ENCODE measurements around the gene STARD10. TPM values are rescaled to one million over a fixed set of nuclear protein-coding genes. Genes with fewer than 3 reads are reported as not detected.
A peak's percentile ranks its signal among the peaks of the same experiment; 100 is the strongest.

Gene STARD10
- total and polyA plus RNA-seq, 2 donors (not counting 3 experiments of a cell fraction or from before 2014, with no cell fraction given): 16.1 to 22.5 TPM

GRCh38 chr11:72838691-72839305, 45.0 kb upstream of the STARD10 start:
- intact Hi-C loops (cut with micrococcal nuclease): no loop called here
- peaks cover 11% of the 10 kb centered on the region for H3K4me1 ChIP-seq (ENCODE audit: control insufficient read depth, extremely low read depth, insufficient read depth, low read length)
- CTCF ChIA-PET: interaction anchor here (1.0 to 2.2 kb wide), 4 partner anchors 11 to 398 kb away, joined by 3 to 7 read pairs (median 5); no protein-coding TSS in a partner anchor

GRCh38 chr11:72836111-72836510, 42.3 kb upstream of the STARD10 start:
- intact Hi-C loops (cut with micrococcal nuclease): no loop called here
- DNase-seq (ENCODE audit: low read depth, low spot score) (peak; percentile 37), FAIRE-seq (no peak)
- Histone ChIP-seq H3K4me1 (ENCODE audit: control insufficient read depth, extremely low read depth, insufficient read depth, low read length) (peaks cover 11% of the 10 kb centered on the region), H3K27ac (ENCODE audit: insufficient read depth, low read depth, low read length) (peak overlapping the region; percentile 5), H3K9ac (replicated peaks; ENCODE audit: extremely low read depth, insufficient read depth, low read length) (no peak overlapping the region), H3K4me3 (replicated peaks in 1 of 3; ENCODE audit: insufficient read depth in 1 of 3, low read depth in 1 of 3, low read length in 3 of 3) (no peak overlapping the region), H4K20me1 (replicated peaks; ENCODE audit: control insufficient read depth, extremely low read depth, insufficient read depth, low read length) (no peaks in the 10 kb centered on the region), H3K79me2 (ENCODE audit: control insufficient read depth, insufficient read depth, low read length) (no peaks in the 10 kb centered on the region), H3K27me3 (ENCODE audit: control insufficient read depth in 2 of 2, insufficient read depth in 2 of 2, low read length in 2 of 2) (no peaks in the 10 kb centered on the region), H3K36me3 (ENCODE audit: control insufficient read depth in 2 of 2, extremely low read depth in 1 of 2, insufficient read depth in 2 of 2, low read length in 2 of 2) (peaks cover 6 to 13% of the 10 kb centered on the region in 2 experiments), H3K9me1 (replicated peaks; ENCODE audit: control insufficient read depth, extremely low read depth, insufficient read depth, low read length) (no peaks in the 10 kb centered on the region), H3K9me3 (replicated peaks; ENCODE audit: control insufficient read depth, insufficient read depth, low read length) (no peaks in the 10 kb centered on the region), H3K4me2 (ENCODE audit: insufficient read depth, low read length) (peak overlapping the region; percentile 26), H2AFZ (ENCODE audit: low read depth, low read length) (no peak overlapping the region)
- dilution Hi-C loops (cut with MboI; ENCODE audit: extremely low pct_ligation_motif_present, low sequenced_read_pairs): no loop called here
- ChIA-PET POLR2A (no interaction called here), CTCF (interaction anchor here (0.7 to 2.2 kb wide), 8 partner anchors 11 to 455 kb away, joined by 3 to 15 read pairs (median 4); partner anchors contain the start of genes FCHSD2 and STARD10)
- BruUV-seq (replicated peaks): no TSS peak
- no peak for TF ChIP-seq JUN (IDR thresholded peaks at IDR 0.05; ENCODE audit: borderline replicate concordance, insufficient read depth, insufficient read length, low read depth)
- TF ChIP-seq EZH2 (IDR thresholded peaks at IDR 0.05; ENCODE audit: borderline replicate concordance, low read depth, low read length, severe bottlenecking): no peak
- TF ChIP-seq CTCF (IDR thresholded peaks at IDR 0.05; ENCODE audit: extremely low read depth in 1 of 2, insufficient read depth in 1 of 2, low read depth in 1 of 2, low read length in 2 of 2): no peak
- no peak for TF ChIP-seq GATA2 (IDR thresholded peaks at IDR 0.05; ENCODE audit: insufficient read depth, insufficient read length, low read depth, low read length)
- no peak for TF ChIP-seq MAX (IDR thresholded peaks at IDR 0.05; ENCODE audit: insufficient read depth, insufficient read length)
- no peak for TF ChIP-seq POLR2AphosphoS5 (IDR thresholded peaks at IDR 0.05; ENCODE audit: insufficient read depth, low read depth, low read length)
- no peak for TF ChIP-seq MYC (IDR thresholded peaks at IDR 0.05; ENCODE audit: low read depth, low read length)
- TF ChIP-seq FOS (IDR thresholded peaks at IDR 0.05; ENCODE audit: borderline replicate concordance, insufficient read depth, low read length): no peak
- no peak for TF ChIP-seq POLR2A (IDR thresholded peaks at IDR 0.05; ENCODE audit: low read depth, low read length)

More at GRCh38 chr11:72838691-72839305, 45.0 kb upstream of the STARD10 start:
- H3K36me3 ChIP-seq (ENCODE audit: control insufficient read depth in 2 of 2, extremely low read depth in 1 of 2, insufficient read depth in 2 of 2, low read length in 2 of 2): peaks cover 6 to 24% of the 10 kb centered on the region in 2 experiments
- no peak for TF ChIP-seq POLR2A (IDR thresholded peaks at IDR 0.05; ENCODE audit: low read depth, low read length)
- no peaks in the 10 kb centered on the region for H4K20me1 ChIP-seq (replicated peaks; ENCODE audit: control insufficient read depth, extremely low read depth, insufficient read depth, low read length)
- H3K79me2 ChIP-seq (ENCODE audit: control insufficient read depth, insufficient read depth, low read length): no peaks in the 10 kb centered on the region
- no peak overlapping the region for H3K4me2 ChIP-seq (ENCODE audit: insufficient read depth, low read length)
- no peak overlapping the region for H3K4me3 ChIP-seq (replicated peaks in 1 of 3; ENCODE audit: insufficient read depth in 1 of 3, low read depth in 1 of 3, low read length in 3 of 3)
- H3K9ac ChIP-seq (replicated peaks; ENCODE audit: extremely low read depth, insufficient read depth, low read length): no peak overlapping the region
- H2AFZ ChIP-seq (ENCODE audit: low read depth, low read length): no peak overlapping the region
- no peak for DNase-seq (ENCODE audit: low read depth, low spot score)
- FAIRE-seq: no peak
- no TSS peak for BruUV-seq (replicated peaks)
- no peaks in the 10 kb centered on the region for H3K9me3 ChIP-seq (replicated peaks; ENCODE audit: control insufficient read depth, insufficient read depth, low read length)
- no peak overlapping the region for H3K27ac ChIP-seq (ENCODE audit: insufficient read depth, low read depth, low read length)
- POLR2A ChIA-PET: no interaction called here
- H3K9me1 ChIP-seq (replicated peaks; ENCODE audit: control insufficient read depth, extremely low read depth, insufficient read depth, low read length): no peaks in the 10 kb centered on the region
- no peaks in the 10 kb centered on the region for H3K27me3 ChIP-seq (ENCODE audit: control insufficient read depth in 2 of 2, insufficient read depth in 2 of 2, low read length in 2 of 2)
- dilution Hi-C loops (cut with MboI; ENCODE audit: extremely low pct_ligation_motif_present, low sequenced_read_pairs): no loop called here
